Measurements from ENCODE around the gene IPO11.

IPO11 gene

DNA sequence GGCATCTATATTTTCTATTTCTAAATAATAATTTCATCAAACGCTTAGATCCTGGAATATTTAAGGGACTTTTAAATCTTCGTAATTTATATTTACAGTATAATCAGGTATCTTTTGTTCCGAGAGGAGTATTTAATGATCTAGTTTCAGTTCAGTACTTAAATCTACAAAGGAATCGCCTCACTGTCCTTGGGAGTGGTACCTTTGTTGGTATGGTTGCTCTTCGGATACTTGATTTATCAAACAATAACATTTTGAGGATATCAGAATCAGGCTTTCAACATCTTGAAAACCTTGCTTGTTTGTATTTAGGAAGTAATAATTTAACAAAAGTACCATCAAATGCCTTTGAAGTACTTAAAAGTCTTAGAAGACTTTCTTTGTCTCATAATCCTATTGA, 167.2 kb downstream of the IPO11 start:
- Histone ChIP-seq H3K4me2 (ENCODE audit: insufficient read depth, low read length, poor library complexity, severe bottlenecking) (no peak overlapping the region), H3K18ac (ENCODE audit: low read length) (no peak overlapping the region), H3K27ac (replicated peaks; ENCODE audit: low read length) (no peak overlapping the region), H3K36me3 (replicated peaks in 1 of 2; ENCODE audit: control insufficient read depth in 2 of 2, insufficient read depth in 2 of 2, low read length in 2 of 2) (peaks cover 0 to 6% of the 10 kb centered on the region in 2 donors), H4K8ac (ENCODE audit: low read depth, low read length) (no peak overlapping the region), H3K9ac (ENCODE audit: low read depth, low read length, poor library complexity) (no peak overlapping the region), H3K4me3 (ENCODE audit: low read length in 2 of 2) (no peak overlapping the region), H2BK12ac (ENCODE audit: low read length) (no peak overlapping the region), H3K4me1 (ENCODE audit: control insufficient read depth in 2 of 2, insufficient read depth in 1 of 2, low read depth in 1 of 2, low read length in 2 of 2) (peaks cover 0 to 7% of the 10 kb centered on the region in 2 donors), H3K23ac (ENCODE audit: low read depth, low read length, poor library complexity) (no peak overlapping the region), H4K91ac (ENCODE audit: low read depth, low read length, poor library complexity) (no peak overlapping the region), H3K14ac (ENCODE audit: low read length) (no peak overlapping the region), H2BK120ac (ENCODE audit: low read depth, low read length) (no peak overlapping the region), H3K79me1 (ENCODE audit: low read depth, low read length) (no peaks in the 10 kb centered on the region), H3K27me3 (ENCODE audit: control insufficient read depth in 3 of 3, insufficient read depth in 3 of 3, low read depth in 1 of 3, low read length in 3 of 3) (no peaks in the 10 kb centered on the region), H2BK5ac (ENCODE audit: low read length) (no peak overlapping the region), H3K4ac (ENCODE audit: low read length) (no peak overlapping the region), H3K9me3 (replicated peaks in 1 of 2; ENCODE audit: control insufficient read depth in 2 of 2, insufficient read depth in 1 of 2, low read depth in 1 of 2, low read length in 2 of 2) (no peaks in the 10 kb centered on the region), H2AK5ac (ENCODE audit: low read depth, low read length) (no peak overlapping the region), H2AFZ (ENCODE audit: low read length) (no peak overlapping the region), H2BK15ac (ENCODE audit: low read length) (no peak overlapping the region)
- no peak for DNase-seq (ENCODE audit: low spot score)
- WGBS, 2 donors (ENCODE audit: extremely low coverage in 2 of 2, insufficient read length in 2 of 2, insufficient replicate concordance in 1 of 2): no CpG with 5 or more reads among the region's 5 CpGs

DNA sequence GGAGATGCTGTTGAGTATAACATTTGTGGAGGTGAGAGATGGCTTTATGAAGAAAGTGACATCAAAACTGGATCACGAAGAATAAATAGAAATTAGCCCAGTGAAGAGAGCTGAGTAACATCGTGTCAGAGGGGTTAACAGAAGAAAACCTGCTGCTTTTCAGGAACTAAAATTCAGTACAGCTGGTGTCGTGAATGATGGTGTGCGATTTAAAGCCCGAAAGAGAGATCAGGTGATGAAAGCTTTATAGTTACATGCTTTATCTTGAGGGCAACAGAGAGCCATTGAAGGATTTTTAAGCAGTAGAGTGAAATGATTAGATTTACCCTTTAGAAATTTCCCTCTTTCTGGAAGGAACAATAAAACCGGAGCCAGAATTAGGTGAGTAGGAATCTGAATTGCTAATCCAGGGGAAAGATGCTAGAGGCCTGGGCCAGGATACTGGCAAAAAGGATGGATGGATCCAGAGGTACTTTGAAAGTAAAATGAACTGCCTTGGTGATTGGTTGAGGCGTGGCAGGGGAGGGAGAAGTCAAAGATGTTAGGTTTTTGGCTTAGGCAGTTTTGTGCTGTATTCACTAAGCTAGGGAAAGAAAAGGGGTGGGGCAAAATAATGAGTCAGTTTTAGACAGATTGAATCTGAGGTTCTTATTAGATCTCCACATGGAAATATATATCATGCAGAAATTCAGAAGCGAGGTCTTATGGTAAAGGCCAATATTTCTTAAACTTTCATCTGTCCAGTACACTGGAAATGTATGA, 169.5 kb downstream of the IPO11 start:
- peaks cover 0 to 7% of the 10 kb centered on the region in 2 donors for H3K4me1 ChIP-seq (ENCODE audit: control insufficient read depth in 2 of 2, insufficient read depth in 1 of 2, low read depth in 1 of 2, low read length in 2 of 2)
- H2BK15ac ChIP-seq (ENCODE audit: low read length): no peak overlapping the region
- no peak overlapping the region for H4K8ac ChIP-seq (ENCODE audit: low read depth, low read length)
- H3K14ac ChIP-seq (ENCODE audit: low read length): no peak overlapping the region
- no peak overlapping the region for H3K9ac ChIP-seq (ENCODE audit: low read depth, low read length, poor library complexity)
- no peak overlapping the region for H3K27ac ChIP-seq (replicated peaks; ENCODE audit: low read length)
- H3K18ac ChIP-seq (ENCODE audit: low read length): no peak overlapping the region
- no peak overlapping the region for H3K4me2 ChIP-seq (ENCODE audit: insufficient read depth, low read length, poor library complexity, severe bottlenecking)
- no peak overlapping the region for H2BK120ac ChIP-seq (ENCODE audit: low read depth, low read length)
- H2AK5ac ChIP-seq (ENCODE audit: low read depth, low read length): no peak overlapping the region
- H4K91ac ChIP-seq (ENCODE audit: low read depth, low read length, poor library complexity): no peak overlapping the region
- no CpG with 5 or more reads among the region's 8 CpGs for WGBS, 2 donors (ENCODE audit: extremely low coverage in 2 of 2, insufficient read length in 2 of 2, insufficient replicate concordance in 1 of 2)
- H3K27me3 ChIP-seq (ENCODE audit: control insufficient read depth in 3 of 3, insufficient read depth in 3 of 3, low read depth in 1 of 3, low read length in 3 of 3): no peaks in the 10 kb centered on the region
- H3K23ac ChIP-seq (ENCODE audit: low read depth, low read length, poor library complexity): no peak overlapping the region
- H2BK5ac ChIP-seq (ENCODE audit: low read length): no peak overlapping the region
- no peak overlapping the region for H3K4me3 ChIP-seq (ENCODE audit: low read length in 2 of 2)
- no peak overlapping the region for H2BK12ac ChIP-seq (ENCODE audit: low read length)
- no peak overlapping the region for H2AFZ ChIP-seq (ENCODE audit: low read length)
- DNase-seq (ENCODE audit: low spot score): no peak
- no peaks in the 10 kb centered on the region for H3K79me1 ChIP-seq (ENCODE audit: low read depth, low read length)
- H3K9me3 ChIP-seq (replicated peaks in 1 of 2; ENCODE audit: control insufficient read depth in 2 of 2, insufficient read depth in 1 of 2, low read depth in 1 of 2, low read length in 2 of 2): no peaks in the 10 kb centered on the region
- H3K4ac ChIP-seq (ENCODE audit: low read length): no peak overlapping the region
- H3K36me3 ChIP-seq (replicated peaks in 1 of 2; ENCODE audit: control insufficient read depth in 2 of 2, insufficient read depth in 2 of 2, low read length in 2 of 2): peaks cover 0 to 9% of the 10 kb centered on the region in 2 donors

- H2AK5ac ChIP-seq (ENCODE audit: low read depth, low read length): no peak overlapping the region
- H3K27ac ChIP-seq (replicated peaks; ENCODE audit: low read length): no peak overlapping the region
- no peak overlapping the region for H2BK12ac ChIP-seq (ENCODE audit: low read length)
- H2BK120ac ChIP-seq (ENCODE audit: low read depth, low read length): no peak overlapping the region
- no peak overlapping the region for H3K4me2 ChIP-seq (ENCODE audit: insufficient read depth, low read length, poor library complexity, severe bottlenecking)
- H3K4me1 ChIP-seq (ENCODE audit: control insufficient read depth in 2 of 2, insufficient read depth in 1 of 2, low read depth in 1 of 2, low read length in 2 of 2): peaks cover 0 to under 1% of the 10 kb centered on the region in 2 donors
- H3K4ac ChIP-seq (ENCODE audit: low read length): no peak overlapping the region
- peaks cover 0 to 10% of the 10 kb centered on the region in 2 donors for H3K36me3 ChIP-seq (replicated peaks in 1 of 2; ENCODE audit: control insufficient read depth in 2 of 2, insufficient read depth in 2 of 2, low read length in 2 of 2)
- H4K91ac ChIP-seq (ENCODE audit: low read depth, low read length, poor library complexity): no peak overlapping the region
- no peak overlapping the region for H3K23ac ChIP-seq (ENCODE audit: low read depth, low read length, poor library complexity)
- DNase-seq (ENCODE audit: low spot score): no peak
- no CpG with 5 or more reads among the region's 3 CpGs for WGBS, 2 donors (ENCODE audit: extremely low coverage in 2 of 2, insufficient read length in 2 of 2, insufficient replicate concordance in 1 of 2)
- H3K14ac ChIP-seq (ENCODE audit: low read length): no peak overlapping the region
- no peaks in the 10 kb centered on the region for H3K27me3 ChIP-seq (ENCODE audit: control insufficient read depth in 3 of 3, insufficient read depth in 3 of 3, low read depth in 1 of 3, low read length in 3 of 3)
- no peak overlapping the region for H3K4me3 ChIP-seq (ENCODE audit: low read length in 2 of 2)
- no peak overlapping the region for H4K8ac ChIP-seq (ENCODE audit: low read depth, low read length)
- no peak overlapping the region for H2BK15ac ChIP-seq (ENCODE audit: low read length)
- no peak overlapping the region for H2BK5ac ChIP-seq (ENCODE audit: low read length)
- H3K9me3 ChIP-seq (replicated peaks in 1 of 2; ENCODE audit: control insufficient read depth in 2 of 2, insufficient read depth in 1 of 2, low read depth in 1 of 2, low read length in 2 of 2): no peaks in the 10 kb centered on the region
- H2AFZ ChIP-seq (ENCODE audit: low read length): no peak overlapping the region
- no peak overlapping the region for H3K18ac ChIP-seq (ENCODE audit: low read length)
- H3K79me1 ChIP-seq (ENCODE audit: low read depth, low read length): no peaks in the 10 kb centered on the region
- no peak overlapping the region for H3K9ac ChIP-seq (ENCODE audit: low read depth, low read length, poor library complexity)
Observed at GRCh38 chr5:62584391-62584790, 171.8 kb downstream of the IPO11 start.

GRCh38 chr5:62585306-62585705, 172.7 kb downstream of the IPO11 start:
- Histone ChIP-seq H3K4ac (ENCODE audit: low read length) (no peak overlapping the region), H3K27me3 (ENCODE audit: control insufficient read depth in 3 of 3, insufficient read depth in 3 of 3, low read depth in 1 of 3, low read length in 3 of 3) (no peaks in the 10 kb centered on the region), H4K8ac (ENCODE audit: low read depth, low read length) (no peak overlapping the region), H3K79me1 (ENCODE audit: low read depth, low read length) (no peaks in the 10 kb centered on the region), H3K18ac (ENCODE audit: low read length) (no peak overlapping the region), H4K91ac (ENCODE audit: low read depth, low read length, poor library complexity) (no peak overlapping the region), H3K9ac (ENCODE audit: low read depth, low read length, poor library complexity) (no peak overlapping the region), H3K4me1 (ENCODE audit: control insufficient read depth in 2 of 2, insufficient read depth in 1 of 2, low read depth in 1 of 2, low read length in 2 of 2) (no peaks in the 10 kb centered on the region), H2BK5ac (ENCODE audit: low read length) (no peak overlapping the region), H2BK15ac (ENCODE audit: low read length) (no peak overlapping the region), H2AK5ac (ENCODE audit: low read depth, low read length) (no peak overlapping the region), H3K14ac (ENCODE audit: low read length) (no peak overlapping the region), H3K23ac (ENCODE audit: low read depth, low read length, poor library complexity) (no peak overlapping the region), H2BK12ac (ENCODE audit: low read length) (no peak overlapping the region), H3K4me2 (ENCODE audit: insufficient read depth, low read length, poor library complexity, severe bottlenecking) (no peak overlapping the region), H3K4me3 (ENCODE audit: low read length in 2 of 2) (no peak overlapping the region), H3K27ac (replicated peaks; ENCODE audit: low read length) (no peak overlapping the region), H2AFZ (ENCODE audit: low read length) (no peak overlapping the region), H3K36me3 (replicated peaks in 1 of 2; ENCODE audit: control insufficient read depth in 2 of 2, insufficient read depth in 2 of 2, low read length in 2 of 2) (peaks cover 0 to 8% of the 10 kb centered on the region in 2 donors), H2BK120ac (ENCODE audit: low read depth, low read length) (no peak overlapping the region), H3K9me3 (replicated peaks in 1 of 2; ENCODE audit: control insufficient read depth in 2 of 2, insufficient read depth in 1 of 2, low read depth in 1 of 2, low read length in 2 of 2) (no peaks in the 10 kb centered on the region)
- no peak for DNase-seq (ENCODE audit: low spot score)
- WGBS, 2 donors (ENCODE audit: extremely low coverage in 2 of 2, insufficient read length in 2 of 2, insufficient replicate concordance in 1 of 2): no CpG with 5 or more reads among the region's 2 CpGs
